ENCODE data around the gene NXNL1.
"Not testable (repeated sequence)": the region's sequence is repeated elsewhere in the genome, so short reads cannot be mapped to it uniquely, and the experiment has no call there.

The NXNL1 gene

GRCh38 chr19:17481986-17482385 lies 21.3 kb upstream of the NXNL1 start:
- H3K27ac ChIP-seq (ENCODE audit: low read depth, low read length), result no peak overlapping the region
- H3K27me3 ChIP-seq (ENCODE audit: control insufficient read depth, low read length), result no peaks in the 10 kb centered on the region
- no peaks in the 10 kb centered on the region for H3K9me2 ChIP-seq (replicated peaks; ENCODE audit: control insufficient read depth, low read length)
- no peaks in the 10 kb centered on the region for H3K4me1 ChIP-seq (ENCODE audit: control insufficient read depth, low read length)
- TF ChIP-seq CTCF (IDR thresholded peaks at IDR 0.05; ENCODE audit: low read depth, low read length, poor library complexity, severe bottlenecking) (no peak), EZH2phosphoT487 (IDR thresholded peaks at IDR 0.05; ENCODE audit: borderline replicate concordance, low read length) (no peak)
- no peaks in the 10 kb centered on the region for H3F3A ChIP-seq (ENCODE audit: control insufficient read depth, insufficient read depth)
- no peaks in the 10 kb centered on the region for H3K36me3 ChIP-seq (ENCODE audit: control insufficient read depth, low read length)
- no peak overlapping the region for H3K4me3 ChIP-seq (ENCODE audit: low read length)
- H4K20me1 ChIP-seq (ENCODE audit: control insufficient read depth, insufficient read depth, low read depth, low read length), result no peaks in the 10 kb centered on the region
- no peaks in the 10 kb centered on the region for H3K9me3 ChIP-seq (ENCODE audit: control insufficient read depth, insufficient read depth, low read length)
- no peak overlapping the region for H3K4me2 ChIP-seq (ENCODE audit: low read length)
- H3K79me2 ChIP-seq (ENCODE audit: control insufficient read depth, low read length), result no peaks in the 10 kb centered on the region

- no peaks in the 10 kb centered on the region for H3K27me3 ChIP-seq (ENCODE audit: control insufficient read depth, low read length)
- no peaks in the 10 kb centered on the region for H3K9me3 ChIP-seq (ENCODE audit: control insufficient read depth, insufficient read depth, low read length)
- H4K20me1 ChIP-seq (ENCODE audit: control insufficient read depth, insufficient read depth, low read depth, low read length), result no peaks in the 10 kb centered on the region
- no peak overlapping the region for H3K27ac ChIP-seq (ENCODE audit: low read depth, low read length)
- no peaks in the 10 kb centered on the region for H3K36me3 ChIP-seq (ENCODE audit: control insufficient read depth, low read length)
- H3K4me1 ChIP-seq (ENCODE audit: control insufficient read depth, low read length), result no peaks in the 10 kb centered on the region
- TF ChIP-seq CTCF (IDR thresholded peaks at IDR 0.05; ENCODE audit: low read depth, low read length, poor library complexity, severe bottlenecking), result no peak
- TF ChIP-seq EZH2phosphoT487 (IDR thresholded peaks at IDR 0.05; ENCODE audit: borderline replicate concordance, low read length), result no peak
- H3K4me3 ChIP-seq (ENCODE audit: low read length), result no peak overlapping the region
- no peaks in the 10 kb centered on the region for H3F3A ChIP-seq (ENCODE audit: control insufficient read depth, insufficient read depth)
- no peak overlapping the region for H3K4me2 ChIP-seq (ENCODE audit: low read length)
- no peaks in the 10 kb centered on the region for H3K79me2 ChIP-seq (ENCODE audit: control insufficient read depth, low read length)
- H3K9me2 ChIP-seq (replicated peaks; ENCODE audit: control insufficient read depth, low read length), result no peaks in the 10 kb centered on the region
These were observed 18.6 kb upstream of the NXNL1 start for GRCh38 chr19:17479325-17479791.

- no peaks in the 10 kb centered on the region for H4K20me1 ChIP-seq (ENCODE audit: control insufficient read depth, insufficient read depth, low read depth, low read length)
- peaks cover 7% of the 10 kb centered on the region for H3K4me1 ChIP-seq (ENCODE audit: control insufficient read depth, low read length)
- no peaks in the 10 kb centered on the region for H3F3A ChIP-seq (ENCODE audit: control insufficient read depth, insufficient read depth)
- H3K4me2 ChIP-seq (ENCODE audit: low read length), result no peak overlapping the region
- H3K4me3 ChIP-seq (ENCODE audit: low read length), result no peak overlapping the region
- H3K27ac ChIP-seq (ENCODE audit: low read depth, low read length), result no peak overlapping the region
- H3K36me3 ChIP-seq (ENCODE audit: control insufficient read depth, low read length), result no peaks in the 10 kb centered on the region
- TF ChIP-seq CTCF (IDR thresholded peaks at IDR 0.05; ENCODE audit: low read depth, low read length, poor library complexity, severe bottlenecking) (no peak), EZH2phosphoT487 (IDR thresholded peaks at IDR 0.05; ENCODE audit: borderline replicate concordance, low read length) (no peak)
- peaks cover 16% of the 10 kb centered on the region for H3K27me3 ChIP-seq (ENCODE audit: control insufficient read depth, low read length)
- H3K9me3 ChIP-seq (ENCODE audit: control insufficient read depth, insufficient read depth, low read length), result no peaks in the 10 kb centered on the region
- no peaks in the 10 kb centered on the region for H3K9me2 ChIP-seq (replicated peaks; ENCODE audit: control insufficient read depth, low read length)
- no peaks in the 10 kb centered on the region for H3K79me2 ChIP-seq (ENCODE audit: control insufficient read depth, low read length)
These were observed 14.9 kb upstream of the NXNL1 start for GRCh38 chr19:17475541-17476115.

GRCh38 chr19:17475011-17475540 lies 14.3 kb upstream of the NXNL1 start:
- H3F3A ChIP-seq (ENCODE audit: control insufficient read depth, insufficient read depth); H3K36me3 ChIP-seq (ENCODE audit: control insufficient read depth, low read length); H4K20me1 ChIP-seq (ENCODE audit: control insufficient read depth, insufficient read depth, low read depth, low read length); H3K79me2 ChIP-seq (ENCODE audit: control insufficient read depth, low read length); H3K9me2 ChIP-seq (replicated peaks; ENCODE audit: control insufficient read depth, low read length); H3K27ac ChIP-seq (ENCODE audit: low read depth, low read length); H3K4me1 ChIP-seq (ENCODE audit: control insufficient read depth, low read length); H3K4me2 ChIP-seq (ENCODE audit: low read length); H3K4me3 ChIP-seq (ENCODE audit: low read length); H3K9me3 ChIP-seq (ENCODE audit: control insufficient read depth, insufficient read depth, low read length): not testable (repeated sequence)
- H3K27me3 ChIP-seq (ENCODE audit: control insufficient read depth, low read length), result peaks cover 16% of the 10 kb centered on the region

Data from DOHH2 (cell line).